ENCODE data around the gene FBXO2. TPM values are rescaled to one million over a fixed set of nuclear protein-coding genes. Genes with fewer than 3 reads are reported as not detected.

FBXO2 gene
- total and polyA plus RNA-seq, 9 of the 15 experiments (the other 6 are each of a cell fraction or from before 2014, with no cell fraction given) = 0.04 to 1.9 (median 0.27) TPM

DNA sequence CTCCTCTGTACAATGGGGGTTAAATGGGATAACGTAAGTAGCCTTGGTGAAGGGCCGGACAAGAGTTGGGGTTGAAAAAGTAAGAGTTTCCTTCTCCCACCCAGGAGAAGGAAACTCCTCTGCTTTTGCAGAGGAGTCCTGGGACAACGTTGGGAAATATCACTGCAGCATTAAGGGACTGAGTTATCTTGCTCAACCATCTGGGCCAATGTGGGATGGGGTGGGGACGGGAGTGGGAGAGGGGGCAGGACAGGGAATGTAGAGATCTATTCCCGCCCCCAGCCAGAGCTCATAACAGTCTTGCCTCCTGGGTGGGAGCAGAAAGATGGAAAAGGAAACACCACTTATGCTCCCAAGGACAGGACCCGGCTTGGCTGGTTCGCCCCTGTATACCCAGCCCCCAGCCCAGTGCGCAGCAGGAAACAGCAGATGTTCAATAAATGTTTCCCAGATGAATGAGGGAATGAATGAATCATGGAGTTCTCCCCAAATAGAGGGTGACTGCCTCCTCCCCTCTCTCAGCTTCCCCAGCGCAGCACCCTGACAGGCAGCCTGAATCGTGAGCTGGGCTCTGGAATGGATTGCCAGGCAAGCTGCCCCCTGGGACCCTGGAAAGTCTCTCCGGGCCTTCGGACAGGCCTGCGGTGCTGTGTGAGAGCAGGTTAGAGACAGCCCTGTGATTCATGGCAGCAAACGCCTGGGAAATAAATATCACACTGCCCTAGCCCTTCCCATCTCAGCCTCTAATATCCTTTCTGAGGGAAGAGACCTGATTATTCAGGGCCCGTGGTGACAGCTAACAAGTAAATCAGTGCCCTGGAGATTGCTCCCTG, 24.8 kb downstream of the FBXO2 start:
- intact Hi-C loops (cut with micrococcal nuclease) = no loop called here
- CTCF ChIA-PET (ENCODE audit: low intra/inter-chr PET ratio) = no interaction called here
- 2% methylated on average over 15 of the region's 15 CpGs for WGBS (ENCODE audit: insufficient coverage, low coverage, missing lambda C conversion rate)

DNA sequence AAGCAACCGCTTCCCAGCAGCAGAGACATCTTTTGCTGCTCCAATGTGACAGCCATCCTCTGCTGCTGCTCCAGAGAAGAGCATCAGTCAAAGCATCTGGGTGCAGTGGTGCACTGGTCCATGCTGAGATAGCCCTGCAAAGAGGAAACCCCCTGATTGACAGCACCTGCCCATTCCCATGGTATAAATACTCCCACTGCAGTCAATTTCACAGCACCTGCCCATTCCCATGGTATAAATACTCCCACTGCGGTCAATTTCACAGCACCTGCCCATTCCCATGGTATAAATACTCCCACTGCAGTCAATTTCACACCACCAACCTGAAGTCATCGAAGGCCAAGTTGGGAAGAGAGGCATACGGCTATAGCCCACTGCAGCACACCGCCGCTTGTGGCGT, 25.5 kb downstream of the FBXO2 start:
- Histone ChIP-seq H2AFZ (ENCODE audit: low read depth, low read length) (no peak overlapping the region), H3K9me3 (replicated peaks; ENCODE audit: control insufficient read depth, insufficient read depth, low read depth, low read length) (no peaks in the 10 kb centered on the region), H3K27ac (ENCODE audit: extremely low read depth, low read depth, low read length) (no peak overlapping the region), H3K36me3 (ENCODE audit: control insufficient read depth, insufficient read depth, low read length) (no peaks in the 10 kb centered on the region), H3K79me2 (ENCODE audit: control insufficient read depth, insufficient read depth, low read length) (no peaks in the 10 kb centered on the region), H3K4me3 (no peak overlapping the region), H3K9me1 (ENCODE audit: control insufficient read depth, insufficient read depth, low read length) (peaks cover 3% of the 10 kb centered on the region), H4K20me1 (replicated peaks; ENCODE audit: control insufficient read depth, insufficient read depth, low read length) (no peaks in the 10 kb centered on the region; the same call in 1 of the 2 replicates), H3K4me2 (ENCODE audit: insufficient read depth, low read length) (no peak overlapping the region), H3K9ac (ENCODE audit: insufficient read depth in 1 of 2, low read depth in 2 of 2, low read length in 2 of 2) (no peak overlapping the region), H3K4me1 (replicated peaks in 1 of 2; ENCODE audit: control insufficient read depth in 2 of 2, insufficient read depth in 2 of 2, low read length in 2 of 2) (no peaks in the 10 kb centered on the region), H3K27me3 (ENCODE audit: control insufficient read depth in 2 of 2, insufficient read depth in 2 of 2, low read length in 2 of 2) (peaks cover 40 to 66% of the 10 kb centered on the region in 2 experiments)
- FAIRE-seq = no peak
- in situ Hi-C loops (cut with MboI) = no loop called here
- ATAC-seq = no peak
- ChIA-PET CTCF (ENCODE audit: low intra/inter-chr PET ratio) (no interaction called here), POLR2A (no interaction called here)
- TF ChIP-seq ZFP36 (IDR thresholded peaks at IDR 0.05; ENCODE audit: low read depth, low read length, partially characterized antibody) (no peak), RBM34 (IDR thresholded peaks at IDR 0.05; ENCODE audit: borderline replicate concordance, insufficient read depth, low read length) (no peak), RNF2 (IDR thresholded peaks at IDR 0.05) (no peak), SRSF3 (IDR thresholded peaks at IDR 0.05; ENCODE audit: insufficient read depth, low read length) (no peak), ZSCAN29 (IDR thresholded peaks at IDR 0.05) (no peak)
- TF ChIP-seq, protein P1, sequence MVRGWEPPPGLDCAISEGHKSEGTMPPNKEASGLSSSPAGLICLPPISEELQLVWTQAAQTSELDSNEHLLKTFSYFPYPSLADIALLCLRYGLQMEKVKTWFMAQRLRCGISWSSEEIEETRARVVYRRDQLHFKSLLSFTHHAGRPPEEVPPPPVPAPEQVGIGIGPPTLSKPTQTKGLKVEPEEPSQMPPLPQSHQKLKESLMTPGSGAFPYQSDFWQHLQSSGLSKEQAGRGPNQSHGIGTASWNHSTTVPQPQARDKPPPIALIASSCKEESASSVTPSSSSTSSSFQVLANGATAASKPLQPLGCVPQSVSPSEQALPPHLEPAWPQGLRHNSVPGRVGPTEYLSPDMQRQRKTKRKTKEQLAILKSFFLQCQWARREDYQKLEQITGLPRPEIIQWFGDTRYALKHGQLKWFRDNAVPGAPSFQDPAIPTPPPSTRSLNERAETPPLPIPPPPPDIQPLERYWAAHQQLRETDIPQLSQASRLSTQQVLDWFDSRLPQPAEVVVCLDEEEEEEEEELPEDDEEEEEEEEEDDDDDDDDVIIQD (CRISPR knock-in tag; IDR thresholded peaks at IDR 0.05) = no peak
- BruUV-seq (replicated peaks) = no TSS peak
- 3% methylated on average over 7 of the region's 7 CpGs for WGBS (ENCODE audit: insufficient coverage, low coverage, missing lambda C conversion rate)
- DNase-seq (ENCODE audit: extremely low read depth in 1 of 4, low spot score in 3 of 4) = no peak
- intact Hi-C loops (cut with micrococcal nuclease) = no loop called here

More for the DNA sequence above, 24.8 kb downstream of the FBXO2 start:
- Histone ChIP-seq H3K9me1 (ENCODE audit: control insufficient read depth, insufficient read depth, low read length) (peaks cover 3% of the 10 kb centered on the region), H3K36me3 (ENCODE audit: control insufficient read depth, insufficient read depth, low read length) (no peaks in the 10 kb centered on the region), H3K79me2 (ENCODE audit: control insufficient read depth, insufficient read depth, low read length) (no peaks in the 10 kb centered on the region), H3K27ac (ENCODE audit: extremely low read depth, low read depth, low read length) (no peak overlapping the region), H2AFZ (ENCODE audit: low read depth, low read length) (no peak overlapping the region), H3K27me3 (ENCODE audit: control insufficient read depth in 2 of 2, insufficient read depth in 2 of 2, low read length in 2 of 2) (peaks cover 38 to 71% of the 10 kb centered on the region in 2 experiments), H4K20me1 (replicated peaks; ENCODE audit: control insufficient read depth, insufficient read depth, low read length) (no peaks in the 10 kb centered on the region; the same call in 1 of the 2 replicates), H3K9me3 (replicated peaks; ENCODE audit: control insufficient read depth, insufficient read depth, low read depth, low read length) (no peaks in the 10 kb centered on the region), H3K4me1 (replicated peaks in 1 of 2; ENCODE audit: control insufficient read depth in 2 of 2, insufficient read depth in 2 of 2, low read length in 2 of 2) (no peaks in the 10 kb centered on the region), H3K9ac (ENCODE audit: insufficient read depth in 1 of 2, low read depth in 2 of 2, low read length in 2 of 2) (peak overlapping the region in 1 of 2 experiments; percentile 14; a peak in 1 of 4 replicates), H3K4me2 (ENCODE audit: insufficient read depth, low read length) (no peak overlapping the region), H3K4me3 (no peak overlapping the region)
- no peak for FAIRE-seq
- in situ Hi-C loops (cut with MboI) = no loop called here
- no peak for DNase-seq (ENCODE audit: extremely low read depth in 1 of 4, low spot score in 3 of 4)
- ATAC-seq = no peak
- POLR2A ChIA-PET = interaction anchor here (0.6 kb wide), 2 partner anchors 134 to 440 kb away, joined by 3 read pairs; no protein-coding TSS in a partner anchor
- TF ChIP-seq TRIM28 (IDR thresholded peaks at IDR 0.05) = no peak
- TF ChIP-seq ZSCAN29 (IDR thresholded peaks at IDR 0.05) = no peak
- no peak for TF ChIP-seq PHF8 (IDR thresholded peaks at IDR 0.05; ENCODE audit: borderline replicate concordance, low read length)
- no TSS peak for BruUV-seq (replicated peaks)

Measured in K562 (cell line).